Psoas muscle (tissue), 8 donors: Measurements from ENCODE around the gene DHFR2. TPM values are rescaled to one million over a fixed set of nuclear protein-coding genes. Genes with fewer than 3 reads are reported as not detected.
"Not testable (repeated sequence)": the region's sequence is repeated elsewhere in the genome, so short reads cannot be mapped to it uniquely, and the experiment has no call there.

ENCODE experiments used
- ATAC-seq, 4 donors: fragments of 200-7000 bp; cut with Tn5 transposase; one replicate each; pipeline ENCODE4 v1.9.1; 2020; ENCODE audit warnings: moderate library complexity in 3 of 4, mild to moderate bottlenecking in 2 of 4
- DNase-seq, 2 donors: peaks; one replicate each; pipeline ENCODE4 v3.0.0-alpha.2; 2020
- H3K27ac ChIP-seq: fragments of 200-600 bp; one replicate; pipeline ENCODE4 v1.8.0; 2022
- H3K27me3 ChIP-seq, 3 donors: fragments of 200-600 bp in 1 of 3; one replicate each; pipeline versions ENCODE4 v1.6.1 to v1.8.0; 2013 to 2022; ENCODE audit warnings: low read length in 2 of 3, mild to moderate bottlenecking in 2 of 3, moderate library complexity in 1 of 3; ENCODE audit not compliant: insufficient read depth in 3 of 3
- H3K36me3 ChIP-seq, 2 donors: fragments of 200-600 bp in 1 of 2; one replicate each; pipeline versions ENCODE4 v1.6.1 to v1.8.0; 2013 to 2022; ENCODE audit warnings: low read depth in 1 of 2, mild to moderate bottlenecking in 1 of 2, moderate library complexity in 1 of 2; ENCODE audit not compliant: insufficient read depth in 1 of 2
- H3K4me1 ChIP-seq: fragments of 200-600 bp; one replicate; pipeline ENCODE4 v1.8.0; 2022
- H3K4me3 ChIP-seq: fragments of 200-600 bp; one replicate; pipeline ENCODE4 v1.8.0; 2022; ENCODE audit warnings: mild to moderate bottlenecking
- H3K9me3 ChIP-seq: fragments of 200-600 bp; one replicate; pipeline ENCODE4 v1.8.0; 2022
- CTCF ChIP-seq: fragments of 200-600 bp; IDR thresholded peaks from one replicate; pipeline ENCODE4 v1.8.0; 2022; ENCODE audit warnings: antibody characterized with exemption
- WGBS, 3 donors: extraction: QIAGEN DNeasy Blood & Tissue Kit; methylation state at CpG; one replicate each; pipeline versions ENCODE4 v1.1.6 to v1.1.7; 2013; 5-methylcytosine and 5-hydroxymethylcytosine counted together
- intact Hi-C, 2 donors: fragments of 100-400 bp; cut with DNase I; formaldehyde crosslinking; loops; one replicate each; pipeline versions ENCODE4 v1.11.0 to v1.14.2; 2022
- long read RNA-seq, 2 donors: library from polyadenylated mRNA; unstranded; transcript quantifications; one replicate each; pipeline ENCODE4 v2.0.0, GENCODE V29; 2021
- polyA plus RNA-seq, 3 donors: library from polyadenylated mRNA; stranded (reverse); fragments of 200-250 nt; gene quantifications; one replicate each; pipeline ENCODE4 v1.2.3, GENCODE V29; 2013
- total RNA-seq, 4 donors: library from RNA; stranded (reverse); fragmentation: NEBNext Ultra II Directional in 2 of 4; extraction: Animal tissue kit (Norgen Biotek cat#: 25700) in 2 of 4; gene quantifications; one replicate each; pipeline versions ENCODE4 v1.2.1 to v1.2.4, GENCODE V29; 2021 to 2023
- donor health status: healthy with polysubstance abuse.
- donor health status: DM: no; HTN: no; CAD: no; lungs with moderate emphysema.
- donor health status: Bipolar disorder and iron deficiency.
- donor health status: healthy.
- donor health status: DM: yes; HTN: yes; CAD: no.
- donor health status: DM: no; HTN: no; CAD: no.
- donor health status: DM: no; HTN: no; CAD: no.
- donor health status: DM: yes; HTN: yes; CAD: no.

The DHFR2 gene
- total RNA-seq (1 to 10 TPM in 2 of 4 donors, under 1 TPM in 2; 0.81 to 1.9 (median 1.3) TPM), polyA plus RNA-seq (1 to 10 TPM in 2 of 3 donors, under 1 TPM in 1; 0.49 to 2.8 (median 1.7) TPM)
- long read RNA-seq, donor 1, full-length matches to known transcripts = 1 of 1 reads
- long read RNA-seq, donor 1, partial matches to known transcripts = 0 of 1 reads
- long read RNA-seq, donor 1, other reads (novel, unspliced or antisense) = 0 of 1 reads
- long read RNA-seq, donor 2 = 0 reads

GRCh38 chr3:94062513-94063404 is at the start of gene DHFR2, which contains the start of gene NSUN3:
DHFR2 (minus strand) TSS chr3:94062916; CDS start chr3:94061511, 1,405 bp downstream.
NSUN3 (plus strand) TSS chr3:94063061; CDS start chr3:94063127, 66 bp downstream.
- DNase-seq = peak; percentile 88 to 91
- ATAC-seq = peak; percentile 90 to 95 (median 94)
- peak within 1 kb of the TSS; percentile 79 for H3K27ac ChIP-seq
- no peaks in the 10 kb centered on the region for H3K9me3 ChIP-seq
- H3K36me3 ChIP-seq = no peaks in the 10 kb centered on the region
- WGBS, 3 donors = 0 to 1% (median 1%) methylated on average over 52 of the region's 52 CpGs
- TF ChIP-seq CTCF = no peak
- peaks cover 4% of the 10 kb centered on the region for H3K4me1 ChIP-seq
- H3K27me3 ChIP-seq = no peaks in the 10 kb centered on the region
- peak within 1 kb of the TSS; percentile 74 for H3K4me3 ChIP-seq
- intact Hi-C loops = no loop called here

- Histone ChIP-seq H3K27me3 (no peaks in the 10 kb centered on the region), H3K27ac (no peak overlapping the region), H3K36me3 (no peaks in the 10 kb centered on the region), H3K4me1 (no peaks in the 10 kb centered on the region), H3K4me3 (no peak overlapping the region), H3K9me3 (no peaks in the 10 kb centered on the region)
- TF ChIP-seq CTCF = no peak
- DNase-seq (no peak), ATAC-seq (no peak)
- intact Hi-C loops = no loop called here
Measured at GRCh38 chr3:94110854-94111253, 48.1 kb upstream of the DHFR2 start.

- DNase-seq, H3K36me3 ChIP-seq, H3K9me3 ChIP-seq, H3K4me3 ChIP-seq, H3K27ac ChIP-seq, intact Hi-C loops, ATAC-seq, H3K4me1 ChIP-seq, H3K27me3 ChIP-seq: not testable (repeated sequence)
Measured at GRCh38 chr3:94110232-94110631, 47.5 kb upstream of the DHFR2 start.

- WGBS, 3 donors = 84 to 89% (median 88%) methylated on average over 5 of the region's 5 CpGs
- H3K36me3 ChIP-seq = no peaks in the 10 kb centered on the region
- ATAC-seq (no peak), DNase-seq (no peak)
- H3K4me1 ChIP-seq = no peaks in the 10 kb centered on the region
- no peak for TF ChIP-seq CTCF
- H3K27me3 ChIP-seq = no peaks in the 10 kb centered on the region
- H3K4me3 ChIP-seq = no peak overlapping the region
- no peak overlapping the region for H3K27ac ChIP-seq
- intact Hi-C loops = no loop called here
- H3K9me3 ChIP-seq = no peaks in the 10 kb centered on the region
Measured at GRCh38 chr3:94106268-94106667, 43.6 kb upstream of the DHFR2 start.

GRCh38 chr3:94101860-94102259 is 39.1 kb upstream of the DHFR2 start:
- TF ChIP-seq CTCF = no peak
- Histone ChIP-seq H3K4me1 (no peaks in the 10 kb centered on the region), H3K27me3 (no peaks in the 10 kb centered on the region), H3K27ac (no peak overlapping the region), H3K4me3 (no peak overlapping the region), H3K36me3 (no peaks in the 10 kb centered on the region), H3K9me3 (no peaks in the 10 kb centered on the region)
- 63 to 65% (median 65%) methylated on average over 4 of the region's 4 CpGs for WGBS, 3 donors
- intact Hi-C loops = no loop called here
- DNase-seq = no peak
- ATAC-seq = no peak
